22Rv1 (cell line): ENCODE measurements around the gene ARHGEF40.

Experiments
- CTCF ChIP-seq: fragments of 450-650 bp; IDR thresholded peaks from 2 replicates; pipeline ENCODE4 v1.5.1; 2017; ENCODE audit warnings: mild to moderate bottlenecking
- ZFX ChIP-seq: fragments of 450-650 bp; IDR thresholded peaks from 2 replicates; pipeline ENCODE4 v1.6.1; 2017; ENCODE audit warnings: antibody characterized with exemption, borderline replicate concordance

- TF ChIP-seq CTCF = no peak
- TF ChIP-seq ZFX = no peak
Measured at GRCh38 chr14:21081521-21082142, 11.5 kb downstream of the ARHGEF40 start.
